Endothelial cell of umbilical vein (primary cell): ENCODE measurements around the gene RNASE7. TPM values are rescaled to one million over a fixed set of nuclear protein-coding genes. Genes with fewer than 3 reads are reported as not detected.

ENCODE experiments used
- BruUV-seq: library from RNA; stranded (reverse); fragments of 400-500 nt; replicated peaks from 2 replicates; lab custom pipeline; 2021; lab: Mats Ljungman, UMichigan
- CTCF ChIA-PET: fragments of 300-600, 350-600 bp; sonication (Branson Sonifier 250); formaldehyde crosslinking; loops from one replicate; lab custom pipeline; 2021; ENCODE audit warnings: antibody characterized with exemption, inconsistent platforms; lab: Charles Lee
- POLR2A ChIA-PET: fragments of 300-600, 350-600 bp; sonication (Branson Sonifier 250); formaldehyde crosslinking; loops from one replicate; lab custom pipeline; 2021; ENCODE audit warnings: antibody characterized with exemption, inconsistent platforms; lab: Charles Lee
- DNase-seq: peaks from one replicate; pipeline ENCODE4 v3.0.0-alpha.2; 2011; ENCODE audit warnings: low read depth, low spot score
- FAIRE-seq: peaks from 2 replicates; lab custom pipeline; 2011; peaks lifted over from hg19 to GRCh38; lab: Jason Lieb, UNC
- H2AFZ ChIP-seq: 2 replicates; pipeline ENCODE4 v1.6.0; 2012; ENCODE audit warnings: low read depth, low read length, control low read depth, inconsistent platforms
- H3K27ac ChIP-seq: 2 replicates; pipeline ENCODE4 v1.5.1; 2011; ENCODE audit warnings: low read depth, mild to moderate bottlenecking, control low read depth, low read length, moderate library complexity; ENCODE audit not compliant: insufficient read depth
- H3K27me3 ChIP-seq, 2 experiments: 2 replicates each; pipeline versions ENCODE4 v1.6.0 to v1.6.1; 2011; ENCODE audit warnings: low read length in 2 of 2, mixed read lengths in 1 of 2; ENCODE audit not compliant: control insufficient read depth in 2 of 2, insufficient read depth in 2 of 2
- H3K36me3 ChIP-seq, 2 experiments: 2 replicates in 1 of 2; 3 replicates in 1 of 2; pipeline ENCODE4 v1.5.1; 2011; ENCODE audit warnings: low read length in 2 of 2, mild to moderate bottlenecking in 1 of 2, moderate library complexity in 1 of 2; ENCODE audit not compliant: control insufficient read depth in 2 of 2, insufficient read depth in 2 of 2; ENCODE audit errors: extremely low read depth in 1 of 2
- H3K4me1 ChIP-seq: 3 replicates; pipeline ENCODE4 v1.5.1; 2011; ENCODE audit warnings: mild to moderate bottlenecking, low read length; ENCODE audit not compliant: control insufficient read depth, insufficient read depth; ENCODE audit errors: extremely low read depth
- H3K4me2 ChIP-seq: 2 replicates; pipeline ENCODE4 v1.6.1; 2011; ENCODE audit warnings: low read length, control low read depth, mixed read lengths; ENCODE audit not compliant: insufficient read depth
- H3K4me3 ChIP-seq, 3 experiments: fragments of 200-600 bp in 1 of 3; sonication (generic), shearing (Covaris generic) in 1 of 3; replicated peaks in 1 of 3; 2 replicates each; pipeline ENCODE4 v1.5.1; 2011 to 2016; ENCODE audit warnings: control low read depth in 3 of 3, low read length in 3 of 3, mild to moderate bottlenecking in 2 of 3, inconsistent platforms in 1 of 3, low read depth in 1 of 3, moderate library complexity in 1 of 3; ENCODE audit not compliant: insufficient read depth in 1 of 3
- H3K79me2 ChIP-seq: 2 replicates; pipeline ENCODE4 v1.6.0; 2012; ENCODE audit warnings: low read length, inconsistent platforms; ENCODE audit not compliant: control insufficient read depth, insufficient read depth
- H3K9ac ChIP-seq: replicated peaks from 2 replicates; pipeline ENCODE3; 2011; ENCODE audit warnings: low read length, control low read depth; ENCODE audit not compliant: insufficient read depth; ENCODE audit errors: extremely low read depth
- H3K9me1 ChIP-seq: replicated peaks from 3 replicates; pipeline ENCODE4 v1.6.0; 2011; ENCODE audit warnings: mild to moderate bottlenecking, low read length; ENCODE audit not compliant: control insufficient read depth, insufficient read depth; ENCODE audit errors: extremely low read depth
- H3K9me3 ChIP-seq: replicated peaks from 2 replicates; pipeline ENCODE4 v1.5.1; 2012; ENCODE audit warnings: low read length, inconsistent platforms; ENCODE audit not compliant: control insufficient read depth, insufficient read depth
- H4K20me1 ChIP-seq: replicated peaks from 2 replicates; pipeline ENCODE3; 2011; ENCODE audit warnings: mild to moderate bottlenecking, low read length; ENCODE audit not compliant: control insufficient read depth, insufficient read depth; ENCODE audit errors: extremely low read depth
- EZH2 ChIP-seq: IDR thresholded peaks from 2 replicates; pipeline ENCODE4 v1.6.1; 2012; ENCODE audit warnings: borderline replicate concordance, low read depth, mild to moderate bottlenecking, moderate library complexity, low read length, inconsistent platforms; ENCODE audit not compliant: severe bottlenecking
- FOS ChIP-seq: IDR thresholded peaks from 2 replicates; pipeline ENCODE4 v1.6.1; 2011; ENCODE audit warnings: mild to moderate bottlenecking, low read length, moderate library complexity, borderline replicate concordance; ENCODE audit not compliant: insufficient read depth
- GATA2 ChIP-seq: IDR thresholded peaks from 2 replicates; pipeline ENCODE4 v1.7.0; 2011; ENCODE audit warnings: low read depth, mild to moderate bottlenecking, moderate library complexity, mixed read lengths, low read length; ENCODE audit not compliant: insufficient read length, insufficient read depth
- JUN ChIP-seq: IDR thresholded peaks from 2 replicates; pipeline ENCODE4 v1.6.1; 2011; ENCODE audit warnings: borderline replicate concordance, low read depth; ENCODE audit not compliant: insufficient read length, insufficient read depth
- MYC ChIP-seq: IDR thresholded peaks from one replicate; pipeline ENCODE4 v1.6.1; 2011; ENCODE audit warnings: mild to moderate bottlenecking, low read depth, low read length
- POLR2A ChIP-seq: IDR thresholded peaks from 2 replicates; pipeline ENCODE4 v1.6.1; 2012; ENCODE audit warnings: low read depth, mild to moderate bottlenecking, control low read depth, low read length
- POLR2AphosphoS5 ChIP-seq: IDR thresholded peaks from 2 replicates; pipeline ENCODE4 v1.6.1; 2012; ENCODE audit warnings: low read depth, mild to moderate bottlenecking, control low read depth, low read length, moderate library complexity; ENCODE audit not compliant: insufficient read depth
- dilution Hi-C: fragments of 300-500 bp; cut with MboI; formaldehyde crosslinking; loops from one replicate; pipeline ENCODE4 v1.15.0; 2019; ENCODE audit warnings: low sequenced_read_pairs; ENCODE audit not compliant: extremely low pct_ligation_motif_present
- intact Hi-C: fragments of 100-400 bp; cut with micrococcal nuclease; formaldehyde crosslinking; loops from one replicate; pipeline ENCODE4 v1.10.0; 2022
- polyA plus RNA-seq, 4 experiments: library from polyadenylated mRNA; depleted of rRNA in 3 of 4; stranded (reverse) in 3 of 4; unstranded in 1 of 4; fragments of >200 nt; gene quantifications; 2 replicates each; pipeline versions ENCODE4 v1.2.1 to v1.2.3, GENCODE V29; 2011 to 2012; ENCODE audit warnings: missing spikeins in 1 of 4
- total RNA-seq: library from RNA; stranded (reverse); gene quantifications from 2 replicates; pipeline ENCODE4 v1.2.3, GENCODE V29; 2021
- TF ChIP-seq, protein P1 (sequence below), 2 donors: IDR thresholded peaks; 1 replicate in 1 of 2; 2 replicates in 1 of 2; pipeline ENCODE4 v1.5.1; 2011; ENCODE audit warnings: low read length in 2 of 2, mild to moderate bottlenecking in 2 of 2, moderate library complexity in 2 of 2, control low read depth in 1 of 2, inconsistent platforms in 1 of 2, low read depth in 1 of 2; ENCODE audit not compliant: insufficient read depth in 1 of 2; ENCODE audit errors: extremely low read depth in 1 of 2
- TF ChIP-seq, protein P2 (sequence below): IDR thresholded peaks from 2 replicates; pipeline ENCODE4 v1.6.1; 2011; ENCODE audit not compliant: insufficient read depth, insufficient read length

Gene RNASE7
- total and polyA plus RNA-seq, 2 donors (not counting 3 experiments of a cell fraction or from before 2014, with no cell fraction given), result not detected

DNA sequence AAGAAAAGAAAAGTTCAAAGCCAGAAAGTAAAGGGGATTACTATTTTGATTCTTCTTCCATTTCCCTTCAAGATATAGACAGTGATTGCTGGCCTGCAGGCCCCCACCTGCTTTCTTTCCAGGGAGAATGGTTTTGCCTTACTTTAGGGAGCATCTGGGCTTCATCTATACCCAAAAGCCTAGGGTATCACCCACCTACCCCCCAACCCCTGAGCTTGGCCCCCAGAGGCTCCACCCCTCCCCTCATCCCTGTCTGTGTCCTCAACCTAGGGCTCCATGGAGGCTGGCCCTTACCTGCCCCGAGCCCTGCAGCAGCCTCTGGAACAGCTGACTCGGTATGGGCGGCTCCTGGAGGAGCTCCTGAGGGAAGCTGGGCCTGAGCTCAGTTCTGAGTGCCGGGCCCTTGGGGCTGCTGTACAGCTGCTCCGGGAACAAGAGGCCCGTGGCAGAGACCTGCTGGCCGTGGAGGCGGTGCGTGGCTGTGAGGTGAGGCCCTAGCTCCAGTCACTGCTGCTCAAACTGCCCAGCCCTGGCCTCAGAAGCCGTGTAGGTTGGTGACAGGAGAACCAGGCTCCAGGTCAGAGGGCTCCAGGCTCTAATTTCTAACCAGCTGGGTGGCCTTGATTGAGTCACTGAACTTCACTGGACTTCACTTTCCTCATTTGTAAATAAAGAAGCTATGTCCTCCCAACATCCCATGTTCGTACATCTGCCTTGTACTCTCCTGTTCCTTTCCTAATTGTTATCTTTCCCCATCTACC is 41.6 kb downstream of the RNASE7 start:
- Histone ChIP-seq H2AFZ (no peak overlapping the region), H3K4me3 (no peak overlapping the region), H3K27ac (no peak overlapping the region), H3K4me2 (no peak overlapping the region), H3K9me3 (no peaks in the 10 kb centered on the region), H3K27me3 (no peaks in the 10 kb centered on the region), H3K9me1 (no peaks in the 10 kb centered on the region), H3K36me3 (peaks cover 0 to 2% of the 10 kb centered on the region in 2 experiments), H3K79me2 (no peaks in the 10 kb centered on the region), H3K9ac (no peak overlapping the region), H3K4me1 (no peaks in the 10 kb centered on the region), H4K20me1 (no peaks in the 10 kb centered on the region)
- no TSS peak for BruUV-seq
- TF ChIP-seq POLR2AphosphoS5 (no peak), MYC (no peak), POLR2A (no peak), FOS (no peak), JUN (no peak), GATA2 (no peak), EZH2 (no peak)
- TF ChIP-seq, protein P1, sequence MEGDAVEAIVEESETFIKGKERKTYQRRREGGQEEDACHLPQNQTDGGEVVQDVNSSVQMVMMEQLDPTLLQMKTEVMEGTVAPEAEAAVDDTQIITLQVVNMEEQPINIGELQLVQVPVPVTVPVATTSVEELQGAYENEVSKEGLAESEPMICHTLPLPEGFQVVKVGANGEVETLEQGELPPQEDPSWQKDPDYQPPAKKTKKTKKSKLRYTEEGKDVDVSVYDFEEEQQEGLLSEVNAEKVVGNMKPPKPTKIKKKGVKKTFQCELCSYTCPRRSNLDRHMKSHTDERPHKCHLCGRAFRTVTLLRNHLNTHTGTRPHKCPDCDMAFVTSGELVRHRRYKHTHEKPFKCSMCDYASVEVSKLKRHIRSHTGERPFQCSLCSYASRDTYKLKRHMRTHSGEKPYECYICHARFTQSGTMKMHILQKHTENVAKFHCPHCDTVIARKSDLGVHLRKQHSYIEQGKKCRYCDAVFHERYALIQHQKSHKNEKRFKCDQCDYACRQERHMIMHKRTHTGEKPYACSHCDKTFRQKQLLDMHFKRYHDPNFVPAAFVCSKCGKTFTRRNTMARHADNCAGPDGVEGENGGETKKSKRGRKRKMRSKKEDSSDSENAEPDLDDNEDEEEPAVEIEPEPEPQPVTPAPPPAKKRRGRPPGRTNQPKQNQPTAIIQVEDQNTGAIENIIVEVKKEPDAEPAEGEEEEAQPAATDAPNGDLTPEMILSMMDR (IDR thresholded peaks at IDR 0.05; ENCODE audit: extremely low read depth in 1 of 2, insufficient read depth in 1 of 2, low read depth in 1 of 2, low read length in 2 of 2), result no peak
- TF ChIP-seq, protein P2, sequence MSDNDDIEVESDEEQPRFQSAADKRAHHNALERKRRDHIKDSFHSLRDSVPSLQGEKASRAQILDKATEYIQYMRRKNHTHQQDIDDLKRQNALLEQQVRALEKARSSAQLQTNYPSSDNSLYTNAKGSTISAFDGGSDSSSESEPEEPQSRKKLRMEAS, result no peak
- intact Hi-C loops, result no loop called here
- FAIRE-seq (no peak), DNase-seq (no peak)
- ChIA-PET POLR2A (interaction anchor here (0.6 kb wide), 1 partner anchor 110 kb away, joined by 5 read pairs; no protein-coding TSS in a partner anchor), CTCF (interaction anchor here (1.1 to 3.5 kb wide), 5 partner anchors 9 to 69 kb away, joined by 5 to 17 read pairs (median 9); no protein-coding TSS in a partner anchor)
- dilution Hi-C loops, result no loop called here
